Spinal cord (tissue), 10 donors: ENCODE measurements around the gene CCDC57. TPM values are rescaled to one million over a fixed set of nuclear protein-coding genes. Genes with fewer than 3 reads are reported as not detected.

ENCODE experiments used
- DNase-seq, 6 donors: peaks; one replicate each; pipeline versions ENCODE4 v3.0.0 to v3.0.0-alpha.2; 2013 to 2015; ENCODE audit warnings: low spot score in 6 of 6, low read depth in 4 of 6
- H3K27ac ChIP-seq: one replicate; pipeline ENCODE4 v1.5.1; 2013; ENCODE audit warnings: low read depth, low read length, control low read depth
- H3K27me3 ChIP-seq: one replicate; pipeline ENCODE4 v1.6.1; 2013; ENCODE audit warnings: low read length; ENCODE audit not compliant: control insufficient read depth, insufficient read depth
- H3K36me3 ChIP-seq: one replicate; pipeline ENCODE4 v1.6.1; 2013; ENCODE audit warnings: low read length; ENCODE audit not compliant: control insufficient read depth, insufficient read depth
- H3K4me1 ChIP-seq: one replicate; pipeline ENCODE4 v1.6.1; 2013; ENCODE audit warnings: low read length; ENCODE audit not compliant: control insufficient read depth, insufficient read depth
- H3K4me3 ChIP-seq: one replicate; pipeline ENCODE4 v1.5.1; 2013; ENCODE audit warnings: low read depth, low read length, control low read depth
- H3K9me3 ChIP-seq: one replicate; pipeline ENCODE4 v1.6.1; 2013; ENCODE audit warnings: low read length; ENCODE audit not compliant: control insufficient read depth, insufficient read depth
- WGBS: methylation state at CpG from one replicate; pipeline ENCODE4 v1.1.5; 2013; ENCODE audit warnings: missing lambda C conversion rate; ENCODE audit not compliant: insufficient coverage; 5-methylcytosine and 5-hydroxymethylcytosine counted together
- polyA plus RNA-seq, 2 donors: library from polyadenylated mRNA; unstranded; fragments of 120-200 nt; gene quantifications; one replicate each; pipeline ENCODE4 v1.2.1, GENCODE V29; 2013; ENCODE audit not compliant: insufficient read length in 2 of 2
- total RNA-seq, 2 donors: library from RNA; depleted of rRNA in 1 of 2; stranded (reverse); fragments of 120-200 nt in 1 of 2; fragments of >200 nt in 1 of 2; gene quantifications; one replicate each; pipeline versions ENCODE4 v1.2.3 to v1.2.4, GENCODE V29; 2013 to 2014
- donor health status: healthy.

The CCDC57 gene
- total and polyA plus RNA-seq, 4 donors = 15.3 to 85.3 (median 39.7) TPM

GRCh38 chr17:82117139-82118090 is 95.2 kb downstream of the CCDC57 start:
- Histone ChIP-seq H3K4me3 (no peak overlapping the region), H3K36me3 (peaks cover 51% of the 10 kb centered on the region), H3K4me1 (peaks cover 18% of the 10 kb centered on the region), H3K27ac (no peak overlapping the region), H3K27me3 (no peaks in the 10 kb centered on the region), H3K9me3 (no peaks in the 10 kb centered on the region)
- no peak for DNase-seq
- whole genome bisulfite sequencing = 80% methylated on average over 8 of the region's 22 CpGs

DNA sequence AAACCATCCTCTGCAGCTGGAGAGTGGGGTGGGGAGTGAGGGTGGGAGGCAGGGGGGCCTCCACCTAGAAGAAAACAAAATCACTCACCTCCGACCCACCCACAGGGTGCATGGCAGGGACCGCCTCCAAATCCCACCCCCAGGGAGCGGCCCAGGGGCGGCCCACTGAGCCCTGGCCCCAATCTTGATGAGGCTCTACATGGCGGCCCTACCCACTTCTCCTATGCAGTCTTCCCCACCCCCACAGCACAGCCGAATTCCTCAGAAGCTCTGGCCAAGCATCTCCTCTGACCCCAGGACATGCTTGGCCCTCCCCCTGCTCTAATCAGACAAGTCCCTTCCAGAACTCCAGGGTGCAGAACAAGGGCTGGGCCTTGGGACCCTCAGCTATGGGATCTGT is 96.4 kb downstream of the CCDC57 start:
- 60% methylated on average over 4 of the region's 6 CpGs for WGBS
- Histone ChIP-seq H3K27ac (no peak overlapping the region), H3K27me3 (no peaks in the 10 kb centered on the region), H3K4me3 (no peak overlapping the region), H3K9me3 (no peaks in the 10 kb centered on the region), H3K36me3 (peaks cover 51% of the 10 kb centered on the region), H3K4me1 (peaks cover 14% of the 10 kb centered on the region)
- no peak for DNase-seq

GRCh38 chr17:82114872-82115271 is 97.8 kb downstream of the CCDC57 start:
- 97% methylated on average over 5 of the region's 9 CpGs for WGBS

GRCh38 chr17:82114447-82114846 is 98.2 kb downstream of the CCDC57 start:
- no peaks in the 10 kb centered on the region for H3K9me3 ChIP-seq
- WGBS = 79% methylated on average over 3 of the region's 10 CpGs
- H3K4me1 ChIP-seq = peaks cover 11% of the 10 kb centered on the region
- H3K36me3 ChIP-seq = peaks cover 45% of the 10 kb centered on the region
- no peaks in the 10 kb centered on the region for H3K27me3 ChIP-seq
- DNase-seq = no peak
- H3K4me3 ChIP-seq = no peak overlapping the region
- H3K27ac ChIP-seq = no peak overlapping the region

More at GRCh38 chr17:82114872-82115271, 97.8 kb downstream of the CCDC57 start:
- Histone ChIP-seq H3K27ac (no peak overlapping the region), H3K4me3 (no peak overlapping the region), H3K36me3 (peaks cover 49% of the 10 kb centered on the region), H3K27me3 (no peaks in the 10 kb centered on the region), H3K9me3 (no peaks in the 10 kb centered on the region), H3K4me1 (peaks cover 14% of the 10 kb centered on the region)
- no peak for DNase-seq

DNA sequence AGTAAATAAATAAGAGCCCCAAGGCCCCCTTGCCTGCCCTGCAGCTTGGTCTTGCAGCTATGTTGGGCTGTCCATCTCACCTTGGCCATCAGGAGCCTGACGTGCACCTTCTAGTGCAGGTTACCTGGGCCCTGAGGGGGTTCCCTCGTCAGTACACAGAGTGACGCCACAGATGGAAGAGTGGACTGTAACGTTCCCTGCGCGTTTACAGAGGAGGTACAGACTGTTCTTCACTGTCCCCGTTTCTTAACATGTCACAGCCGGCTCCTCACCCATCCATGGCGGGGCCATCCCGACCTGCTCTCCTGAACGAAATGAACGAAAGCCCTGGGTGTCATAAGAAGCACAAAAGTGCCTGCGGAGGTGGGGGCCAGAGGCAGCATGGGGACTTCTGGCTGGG is 98.7 kb downstream of the CCDC57 start:
- H3K9me3 ChIP-seq = no peaks in the 10 kb centered on the region
- no peak overlapping the region for H3K4me3 ChIP-seq
- 89% methylated on average over 11 of the region's 13 CpGs for WGBS
- no peaks in the 10 kb centered on the region for H3K27me3 ChIP-seq
- DNase-seq = no peak
- H3K27ac ChIP-seq = no peak overlapping the region
- H3K36me3 ChIP-seq = peaks cover 48% of the 10 kb centered on the region
- peaks cover 8% of the 10 kb centered on the region for H3K4me1 ChIP-seq

DNA sequence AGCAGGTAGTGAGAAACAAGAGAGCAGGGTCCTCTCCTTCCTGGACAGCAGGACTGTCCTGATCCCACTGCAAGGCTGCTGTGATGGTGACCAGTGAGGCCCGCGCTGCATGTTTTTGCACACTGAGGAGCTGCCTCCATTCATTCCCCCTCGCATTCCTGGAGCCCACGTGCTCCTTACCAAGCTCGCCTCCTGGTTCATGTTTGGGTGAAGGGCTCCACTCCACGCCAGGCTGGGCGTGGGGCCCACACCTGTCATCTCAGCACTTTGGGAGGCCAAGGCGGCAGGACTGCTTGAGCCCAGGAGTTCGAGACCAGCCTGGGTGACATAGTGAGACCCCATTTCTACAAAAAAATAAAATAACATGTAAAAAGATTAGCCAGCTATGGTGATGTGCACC is 99.2 kb downstream of the CCDC57 start:
- WGBS = 91% methylated on average over 7 of the region's 9 CpGs
- Histone ChIP-seq H3K4me3 (no peak overlapping the region), H3K27me3 (no peaks in the 10 kb centered on the region), H3K9me3 (no peaks in the 10 kb centered on the region), H3K4me1 (peaks cover 4% of the 10 kb centered on the region), H3K36me3 (peaks cover 53% of the 10 kb centered on the region), H3K27ac (no peak overlapping the region)
- no peak for DNase-seq

DNA sequence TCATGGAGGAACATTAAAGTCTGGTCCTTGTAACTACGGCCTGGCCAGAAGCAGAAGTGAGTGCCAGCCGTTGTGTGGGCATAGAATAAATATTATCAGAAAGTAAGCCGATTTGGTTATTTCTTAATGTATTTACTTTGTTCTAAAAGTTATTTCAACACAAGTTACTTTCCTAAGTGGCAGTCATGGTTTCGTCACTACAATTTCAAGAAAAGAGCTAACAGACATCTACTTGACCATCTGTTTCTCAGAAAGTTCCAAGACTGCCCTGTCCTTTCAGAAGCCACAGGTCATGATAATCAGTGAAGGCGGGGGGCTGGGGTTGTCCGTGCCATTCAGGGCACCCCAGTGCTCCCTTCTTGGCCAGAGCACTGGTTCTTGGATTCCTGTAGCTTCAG is 99.7 kb downstream of the CCDC57 start:
- Histone ChIP-seq H3K36me3 (peaks cover 57% of the 10 kb centered on the region), H3K4me3 (no peak overlapping the region), H3K9me3 (no peaks in the 10 kb centered on the region), H3K4me1 (peaks cover 4% of the 10 kb centered on the region), H3K27ac (no peak overlapping the region), H3K27me3 (no peaks in the 10 kb centered on the region)
- 96% methylated on average over 5 of the region's 6 CpGs for WGBS
- DNase-seq = no peak

GRCh38 chr17:82112181-82112913 is 100.3 kb downstream of the CCDC57 start:
- H3K36me3 ChIP-seq = peaks cover 63% of the 10 kb centered on the region
- no peaks in the 10 kb centered on the region for H3K27me3 ChIP-seq
- WGBS = 95% methylated on average over 18 of the region's 18 CpGs
- no peak for DNase-seq
- no peaks in the 10 kb centered on the region for H3K9me3 ChIP-seq
- peaks cover 9% of the 10 kb centered on the region for H3K4me1 ChIP-seq
- no peak overlapping the region for H3K27ac ChIP-seq
- no peak overlapping the region for H3K4me3 ChIP-seq

DNA sequence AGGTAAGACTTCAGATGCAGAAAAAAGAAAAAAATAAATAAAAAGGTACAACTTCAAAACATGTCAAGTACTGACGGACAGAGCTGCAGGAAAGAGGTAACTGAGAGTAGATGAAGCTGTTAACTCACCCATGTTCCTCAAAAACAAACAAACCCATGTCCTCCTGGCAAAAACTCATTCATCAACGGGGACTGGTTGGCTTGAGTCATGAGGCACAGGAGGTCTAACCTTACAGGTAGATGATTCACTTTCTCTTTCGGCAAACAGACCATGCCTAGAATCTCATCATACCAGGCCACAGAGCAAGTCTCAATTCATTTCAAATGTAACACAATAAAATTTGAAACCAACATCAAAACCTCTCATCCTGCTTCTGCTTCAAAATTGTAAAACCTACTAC is 102.3 kb downstream of the CCDC57 start:
- H3K9me3 ChIP-seq = no peaks in the 10 kb centered on the region
- peaks cover 30% of the 10 kb centered on the region for H3K4me1 ChIP-seq
- H3K4me3 ChIP-seq = no peak overlapping the region
- DNase-seq = no peak
- no peaks in the 10 kb centered on the region for H3K27me3 ChIP-seq
- peaks cover 77% of the 10 kb centered on the region for H3K36me3 ChIP-seq
- H3K27ac ChIP-seq = no peak overlapping the region
- 92% methylated on average over 2 of the region's 3 CpGs for WGBS
